ENCODE results near the gene ADAM30.

ADAM30 gene

GRCh38 chr1:119896303-119896702 lies at the start of gene ADAM30:
TSS of gene ADAM30 (minus strand) at chr1:119896515. CDS start at chr1:119896336, 179 bp downstream.
- DNase-seq (ENCODE audit: low spot score): no peak

GRCh38 chr1:119943216-119943615 lies 46.9 kb upstream of the ADAM30 start:
- DNase-seq (ENCODE audit: low spot score): no peak

GRCh38 chr1:119941392-119941791 lies 45.1 kb upstream of the ADAM30 start:
- no peak for DNase-seq (ENCODE audit: low spot score)

- DNase-seq (ENCODE audit: low spot score): no peak
Observed at GRCh38 chr1:119940697-119941096, 44.4 kb upstream of the ADAM30 start.

- DNase-seq (ENCODE audit: low spot score): no peak
Observed at GRCh38 chr1:119937198-119937597, 40.9 kb upstream of the ADAM30 start.

- DNase-seq (ENCODE audit: low spot score): no peak
Observed at GRCh38 chr1:119935915-119936314, 39.6 kb upstream of the ADAM30 start.

GRCh38 chr1:119935373-119935772 lies 39.1 kb upstream of the ADAM30 start:
- DNase-seq (ENCODE audit: low spot score): no peak

- no peak for DNase-seq (ENCODE audit: low spot score)
Observed at GRCh38 chr1:119933397-119933796, 37.1 kb upstream of the ADAM30 start.

GRCh38 chr1:119929643-119930315 lies 33.5 kb upstream of the ADAM30 start:
- no peak for DNase-seq (ENCODE audit: low spot score)

- no peak for DNase-seq (ENCODE audit: low spot score)
Observed at GRCh38 chr1:119926553-119926952, 30.2 kb upstream of the ADAM30 start.

GRCh38 chr1:119924948-119925898 lies 28.9 kb upstream of the ADAM30 start:
- DNase-seq (ENCODE audit: low spot score): no peak

- no peak for DNase-seq (ENCODE audit: low spot score)
Observed at GRCh38 chr1:119920104-119920968, 24.0 kb upstream of the ADAM30 start.

- DNase-seq (ENCODE audit: low spot score): no peak
Observed at GRCh38 chr1:119919241-119919640, 22.9 kb upstream of the ADAM30 start.

GRCh38 chr1:119918301-119918700 lies 22.0 kb upstream of the ADAM30 start:
- no peak for DNase-seq (ENCODE audit: low spot score)

- DNase-seq (ENCODE audit: low spot score): no peak
Observed at GRCh38 chr1:119917304-119918055, 21.2 kb upstream of the ADAM30 start.

GRCh38 chr1:119915517-119915916 lies 19.2 kb upstream of the ADAM30 start:
- DNase-seq (ENCODE audit: low spot score): no peak

- no peak for DNase-seq (ENCODE audit: low spot score)
Observed at GRCh38 chr1:119914071-119914470, 17.8 kb upstream of the ADAM30 start.

GRCh38 chr1:119912963-119913362 lies 16.6 kb upstream of the ADAM30 start:
- DNase-seq (ENCODE audit: low spot score): no peak

- no peak for DNase-seq (ENCODE audit: low spot score)
Observed at GRCh38 chr1:119911775-119912174, 15.5 kb upstream of the ADAM30 start.

GRCh38 chr1:119910618-119911017 lies 14.3 kb upstream of the ADAM30 start:
- DNase-seq (ENCODE audit: low spot score): no peak

- DNase-seq (ENCODE audit: low spot score): no peak
Observed at GRCh38 chr1:119909890-119910596, 13.7 kb upstream of the ADAM30 start.
